NCI-H187 (cell line): ENCODE measurements around the gene TIAM2.

Experiments used
- DNase-seq, 2 experiments: peaks; one replicate each; lab custom pipeline; 2025; lab: John Stamatoyannopoulos, UW

The TIAM2 gene

DNA sequence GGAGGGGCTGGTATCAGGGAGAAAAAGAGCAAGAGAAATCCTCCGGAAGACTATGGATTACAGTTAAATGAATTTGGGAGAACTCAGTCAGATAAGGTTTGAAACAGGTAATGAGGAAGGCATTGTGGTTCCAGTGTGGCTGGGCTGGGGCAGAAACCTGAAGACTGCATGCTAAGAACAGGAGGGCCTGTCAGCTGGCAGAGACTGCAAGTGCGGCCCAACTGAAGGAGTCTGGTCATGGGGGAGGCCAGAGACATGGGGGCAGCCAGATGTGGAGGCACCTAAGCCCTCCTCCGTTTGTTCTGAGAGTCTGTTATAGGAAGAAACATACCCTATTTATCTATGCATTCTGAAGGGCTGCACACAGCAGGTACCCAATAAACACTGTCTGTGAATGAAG, 302.6 kb downstream of the TIAM2 start:
- DNase-seq = no peak

DNA sequence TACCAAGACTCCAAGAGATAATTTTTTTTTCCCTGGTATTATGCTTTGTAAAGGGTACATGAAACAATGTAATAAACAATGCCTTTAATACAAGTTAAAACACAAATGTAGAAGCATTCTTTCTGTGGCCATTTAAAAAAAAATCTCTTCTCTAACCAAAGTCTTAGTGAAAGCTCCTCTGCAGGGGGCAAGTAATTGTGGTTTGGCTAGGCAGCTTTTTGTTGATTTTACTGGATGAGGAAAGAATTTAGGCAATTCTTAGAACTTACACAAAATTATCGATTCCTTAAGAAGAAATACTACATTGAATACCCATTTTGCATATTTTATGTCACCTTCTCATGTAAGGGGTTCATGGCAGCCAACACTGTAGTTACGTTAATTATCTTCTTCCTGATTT, 306.8 kb downstream of the TIAM2 start:
- DNase-seq = no peak

DNA sequence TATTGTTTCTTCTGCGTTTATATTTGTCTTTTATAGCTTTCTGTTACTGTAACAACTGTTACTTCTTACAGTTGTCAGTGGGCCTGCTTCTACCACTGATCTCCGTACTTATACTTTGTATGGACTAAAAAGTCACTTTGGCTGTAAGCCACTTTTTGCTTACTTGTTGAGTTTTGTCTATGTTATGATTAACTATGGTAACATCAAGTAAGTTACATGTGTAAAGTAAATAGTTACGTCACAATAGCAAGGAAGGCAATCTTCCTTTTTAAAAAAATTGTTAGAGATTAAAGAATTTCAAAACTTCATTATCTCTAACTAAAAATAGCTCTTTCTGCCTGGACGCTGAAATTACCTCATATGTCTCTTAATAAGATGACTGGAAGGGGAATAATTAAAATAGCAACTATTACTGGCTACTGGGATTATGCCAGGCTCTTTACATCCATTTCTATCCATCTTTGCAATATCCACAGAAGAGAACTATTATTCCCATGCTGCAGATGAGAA, 308.3 kb downstream of the TIAM2 start:
- DNase-seq = no peak

DNA sequence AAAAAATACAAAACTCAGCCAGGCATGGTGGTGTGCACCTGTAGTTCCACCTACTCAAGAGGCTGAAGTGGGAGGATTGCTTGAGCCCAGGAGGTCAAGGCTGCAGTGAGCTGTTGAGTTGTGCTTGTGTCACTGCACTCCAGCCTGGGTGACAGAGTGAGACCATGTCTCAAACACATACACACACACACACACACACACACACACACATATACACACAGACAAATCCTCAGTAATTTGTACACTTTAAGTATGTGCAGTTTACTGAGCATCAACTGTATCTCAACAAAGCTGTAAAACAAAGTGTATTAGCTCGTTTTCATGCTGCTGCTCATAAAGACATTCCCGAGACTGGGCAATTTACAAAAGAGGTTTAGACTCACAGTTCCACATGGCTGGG, 311.8 kb downstream of the TIAM2 start:
- DNase-seq = no peak
